Neuronal stem cell (in vitro differentiated cells): ENCODE measurements around the gene PLAU.
"Not testable (repeated sequence)": the region's sequence is repeated elsewhere in the genome, so short reads cannot be mapped to it uniquely, and the experiment has no call there.

Experiments
- DNase-seq: peaks from one replicate; pipeline ENCODE4 v3.0.0-alpha.2; 2013; ENCODE audit warnings: low spot score
- H2AFZ ChIP-seq: one replicate; pipeline ENCODE4 v1.6.1; 2013; ENCODE audit warnings: mild to moderate bottlenecking, low read length, inconsistent platforms
- H2AK5ac ChIP-seq: 2 replicates; pipeline ENCODE4 v1.6.1; 2013; ENCODE audit warnings: low read depth, mild to moderate bottlenecking, inconsistent platforms, low read length, moderate library complexity, mixed read lengths
- H2BK120ac ChIP-seq: 2 replicates; pipeline ENCODE4 v1.6.1; 2013; ENCODE audit warnings: low read depth, mild to moderate bottlenecking, inconsistent platforms, low read length, moderate library complexity, mixed read lengths
- H2BK12ac ChIP-seq: one replicate; pipeline ENCODE4 v1.6.1; 2013; ENCODE audit warnings: low read length, inconsistent platforms
- H2BK15ac ChIP-seq: 2 replicates; pipeline ENCODE4 v1.6.1; 2013; ENCODE audit warnings: mild to moderate bottlenecking, low read length, inconsistent platforms, mixed read lengths
- H2BK5ac ChIP-seq: one replicate; pipeline ENCODE4 v1.6.1; 2013; ENCODE audit warnings: inconsistent platforms, mild to moderate bottlenecking, low read length, moderate library complexity
- H3K14ac ChIP-seq: one replicate; pipeline ENCODE4 v1.6.1; 2013; ENCODE audit warnings: low read length, inconsistent platforms
- H3K18ac ChIP-seq: 2 replicates; pipeline ENCODE4 v1.6.1; 2013; ENCODE audit warnings: low read length, inconsistent platforms
- H3K23ac ChIP-seq: 2 replicates; pipeline ENCODE4 v1.6.1; 2013; ENCODE audit warnings: low read depth, mild to moderate bottlenecking, mixed read lengths, low read length, inconsistent platforms; ENCODE audit not compliant: poor library complexity
- H3K27ac ChIP-seq: replicated peaks from 3 replicates; pipeline ENCODE4 v1.5.1; 2013; ENCODE audit warnings: low read length, inconsistent platforms
- H3K27me3 ChIP-seq, 3 experiments: 2 replicates each; pipeline ENCODE4 v1.6.1; 2013; ENCODE audit warnings: low read length in 3 of 3, mild to moderate bottlenecking in 2 of 3, inconsistent platforms in 1 of 3, low read depth in 1 of 3, mixed read lengths in 1 of 3, moderate library complexity in 1 of 3; ENCODE audit not compliant: control insufficient read depth in 3 of 3, insufficient read depth in 3 of 3
- H3K36me3 ChIP-seq, 2 donors: replicated peaks in 1 of 2; 2 replicates each; pipeline ENCODE4 v1.6.1; 2013; ENCODE audit warnings: low read length in 2 of 2; ENCODE audit not compliant: control insufficient read depth in 2 of 2, insufficient read depth in 2 of 2
- H3K4ac ChIP-seq: 2 replicates; pipeline ENCODE4 v1.6.1; 2013; ENCODE audit warnings: inconsistent platforms, mild to moderate bottlenecking, low read length, moderate library complexity
- H3K4me1 ChIP-seq, 2 donors: 1 replicate in 1 of 2; 2 replicates in 1 of 2; pipeline ENCODE4 v1.6.1; 2013; ENCODE audit warnings: low read length in 2 of 2, low read depth in 1 of 2; ENCODE audit not compliant: control insufficient read depth in 2 of 2, insufficient read depth in 1 of 2
- H3K4me2 ChIP-seq: one replicate; pipeline ENCODE4 v1.6.1; 2013; ENCODE audit warnings: mild to moderate bottlenecking, low read length, inconsistent platforms; ENCODE audit not compliant: insufficient read depth, poor library complexity, severe bottlenecking
- H3K4me3 ChIP-seq, 2 donors: 2 replicates each; pipeline ENCODE4 v1.5.1; 2013; ENCODE audit warnings: low read length in 2 of 2, mild to moderate bottlenecking in 2 of 2, inconsistent platforms in 1 of 2, moderate library complexity in 1 of 2
- H3K79me1 ChIP-seq: one replicate; pipeline ENCODE4 v1.6.1; 2013; ENCODE audit warnings: low read depth, mild to moderate bottlenecking, inconsistent platforms, low read length, moderate library complexity
- H3K9ac ChIP-seq: one replicate; pipeline ENCODE4 v1.6.1; 2013; ENCODE audit warnings: mild to moderate bottlenecking, low read depth, low read length, inconsistent platforms; ENCODE audit not compliant: poor library complexity
- H3K9me3 ChIP-seq, 2 donors: replicated peaks in 1 of 2; 2 replicates each; pipeline versions ENCODE3 to v1.6.1; 2013; ENCODE audit warnings: low read length in 2 of 2, mild to moderate bottlenecking in 2 of 2, inconsistent platforms in 1 of 2, low read depth in 1 of 2, mixed read lengths in 1 of 2, moderate library complexity in 1 of 2; ENCODE audit not compliant: control insufficient read depth in 2 of 2, insufficient read depth in 1 of 2
- H4K8ac ChIP-seq: one replicate; pipeline ENCODE4 v1.6.1; 2013; ENCODE audit warnings: low read depth, mild to moderate bottlenecking, inconsistent platforms, low read length, moderate library complexity
- H4K91ac ChIP-seq: one replicate; pipeline ENCODE4 v1.6.1; 2013; ENCODE audit warnings: low read length, low read depth, mild to moderate bottlenecking, inconsistent platforms; ENCODE audit not compliant: poor library complexity
- WGBS, 2 donors: extraction: QIAGEN DNeasy Blood & Tissue Kit; methylation state at CpG; one replicate each; pipeline ENCODE4 v1.1.7; 2013; ENCODE audit warnings: missing lambda C conversion rate in 2 of 2, mixed read lengths in 1 of 2; ENCODE audit not compliant: insufficient read length in 2 of 2, insufficient replicate concordance in 1 of 2; ENCODE audit errors: extremely low coverage in 2 of 2; 5-methylcytosine and 5-hydroxymethylcytosine counted together

PLAU gene

GRCh38 chr10:73963533-73963932, 52.6 kb downstream of the PLAU start:
- H3K79me1 ChIP-seq, H3K27me3 ChIP-seq, H3K18ac ChIP-seq, DNase-seq, H3K36me3 ChIP-seq, H2BK5ac ChIP-seq, H3K27ac ChIP-seq, H2AFZ ChIP-seq, H4K91ac ChIP-seq, H2BK12ac ChIP-seq, H3K23ac ChIP-seq, H3K9me3 ChIP-seq, H2BK15ac ChIP-seq, H3K4ac ChIP-seq, H3K9ac ChIP-seq, H2AK5ac ChIP-seq, H3K4me2 ChIP-seq, H2BK120ac ChIP-seq, H3K14ac ChIP-seq, H4K8ac ChIP-seq: not testable (repeated sequence)
- no CpG with 5 or more reads among the region's 12 CpGs for WGBS, 2 donors
- H3K4me3 ChIP-seq, result peak overlapping the region in 1 of 2 donors; percentile 23
- H3K4me1 ChIP-seq, result peaks cover 20 to 21% of the 10 kb centered on the region in 2 donors

GRCh38 chr10:73964743-73965142, 53.8 kb downstream of the PLAU start:
- no CpG with 5 or more reads among the region's 2 CpGs for WGBS, 2 donors
- Histone ChIP-seq H3K18ac (no peak overlapping the region), H2BK120ac (no peak overlapping the region), H4K8ac (no peak overlapping the region), H3K27ac (peak overlapping the region; percentile 100), H2BK15ac (no peak overlapping the region), H3K4ac (no peak overlapping the region), H2BK5ac (no peak overlapping the region), H3K36me3 (no peaks in the 10 kb centered on the region), H3K4me1 (peaks cover 20% of the 10 kb centered on the region in 2 donors), H4K91ac (no peak overlapping the region), H2BK12ac (no peak overlapping the region), H3K4me3 (no peak overlapping the region), H3K27me3 (no peaks in the 10 kb centered on the region), H3K9me3 (no peaks in the 10 kb centered on the region), H2AFZ (no peak overlapping the region), H3K9ac (no peak overlapping the region), H3K14ac (no peak overlapping the region), H3K79me1 (no peaks in the 10 kb centered on the region), H2AK5ac (no peak overlapping the region), H3K4me2 (no peak overlapping the region), H3K23ac (no peak overlapping the region)
- no peak for DNase-seq

- Histone ChIP-seq H2AK5ac (peak overlapping the region; percentile 27), H3K4me2 (peak overlapping the region; percentile 41), H3K4me1 (peaks cover 20% of the 10 kb centered on the region in 2 donors), H3K27ac (peak overlapping the region; percentile 100), H2AFZ (peak overlapping the region; percentile 71), H2BK5ac (peak overlapping the region; percentile 41), H3K4me3 (peak overlapping the region in 1 of 2 donors; percentile 32), H3K18ac (peak overlapping the region; percentile 90)
- not testable (repeated sequence) for H3K9ac ChIP-seq, H2BK12ac ChIP-seq, H4K91ac ChIP-seq, H3K27me3 ChIP-seq, H3K36me3 ChIP-seq, H2BK120ac ChIP-seq, DNase-seq, H3K9me3 ChIP-seq, H3K4ac ChIP-seq, H3K14ac ChIP-seq, H3K79me1 ChIP-seq, H2BK15ac ChIP-seq, H4K8ac ChIP-seq, H3K23ac ChIP-seq
- no CpG with 5 or more reads among the region's 12 CpGs for WGBS, 2 donors
Observed at GRCh38 chr10:73965267-73965889, 54.4 kb downstream of the PLAU start.

GRCh38 chr10:73965890-73966768, 55.2 kb downstream of the PLAU start:
- peak overlapping the region; percentile 100 for H3K27ac ChIP-seq
- no peaks in the 10 kb centered on the region for H3K36me3 ChIP-seq
- H3K79me1 ChIP-seq, result no peaks in the 10 kb centered on the region
- no CpG with 5 or more reads among the region's 16 CpGs for WGBS, 2 donors
- no peak overlapping the region for H4K8ac ChIP-seq
- peak overlapping the region; percentile 41 for H3K4me2 ChIP-seq
- peak overlapping the region; percentile 71 for H2AFZ ChIP-seq
- peak; percentile 91 for DNase-seq
- no peak overlapping the region for H3K14ac ChIP-seq
- H3K4me1 ChIP-seq, result peaks cover 20% of the 10 kb centered on the region in 2 donors
- peak overlapping the region; percentile 90 for H3K18ac ChIP-seq
- H3K23ac ChIP-seq, result no peak overlapping the region
- peak overlapping the region; percentile 27 for H2AK5ac ChIP-seq
- no peak overlapping the region for H3K4ac ChIP-seq
- H3K9me3 ChIP-seq, result no peaks in the 10 kb centered on the region
- H3K9ac ChIP-seq, result peak overlapping the region; percentile 51
- H3K27me3 ChIP-seq, result no peaks in the 10 kb centered on the region
- H3K4me3 ChIP-seq, result peak overlapping the region in 1 of 2 donors; percentile 32
- H2BK120ac ChIP-seq, result no peak overlapping the region
- H2BK15ac ChIP-seq, result no peak overlapping the region
- H4K91ac ChIP-seq, result peak overlapping the region; percentile 10
- peak overlapping the region; percentile 41 for H2BK5ac ChIP-seq
- H2BK12ac ChIP-seq, result no peak overlapping the region
